ENCODE measurements around the gene KRT85. TPM values are rescaled to one million over a fixed set of nuclear protein-coding genes. Genes with fewer than 3 reads are reported as not detected.
A peak's percentile ranks its signal among the peaks of the same experiment; 100 is the strongest.
"Not testable (repeated sequence)": the region's sequence is repeated elsewhere in the genome, so short reads cannot be mapped to it uniquely, and the experiment has no call there.

The KRT85 gene
- total RNA-seq, 1 donor from 2014 or later: not detected

DNA sequence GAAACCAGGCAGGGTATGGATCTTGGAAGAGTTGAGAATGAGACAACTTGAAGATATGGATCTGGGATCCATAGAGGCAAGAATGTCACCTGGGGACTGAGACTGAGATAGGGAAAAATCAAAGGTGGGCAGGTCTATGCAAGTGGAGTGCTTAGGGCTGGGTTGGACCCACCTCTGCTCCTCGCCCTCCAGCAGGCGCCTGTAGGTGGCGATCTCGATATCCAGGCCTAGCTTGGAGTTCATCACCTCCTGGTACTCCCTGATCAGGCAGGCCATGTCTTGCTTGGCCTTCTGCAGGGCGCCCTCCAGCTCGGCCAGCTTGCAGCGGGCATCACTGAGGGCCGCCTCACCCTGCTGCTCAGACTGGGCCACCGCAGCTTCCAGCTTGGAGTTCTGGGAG lies 51.6 kb downstream of the KRT85 start:
- DNase-seq (ENCODE audit: low read depth); H3K36me3 ChIP-seq (ENCODE audit: control insufficient read depth, insufficient read depth, low read length); H3K4me3 ChIP-seq (ENCODE audit: low read depth, low read length): not testable (repeated sequence)
- TF ChIP-seq, protein P1, sequence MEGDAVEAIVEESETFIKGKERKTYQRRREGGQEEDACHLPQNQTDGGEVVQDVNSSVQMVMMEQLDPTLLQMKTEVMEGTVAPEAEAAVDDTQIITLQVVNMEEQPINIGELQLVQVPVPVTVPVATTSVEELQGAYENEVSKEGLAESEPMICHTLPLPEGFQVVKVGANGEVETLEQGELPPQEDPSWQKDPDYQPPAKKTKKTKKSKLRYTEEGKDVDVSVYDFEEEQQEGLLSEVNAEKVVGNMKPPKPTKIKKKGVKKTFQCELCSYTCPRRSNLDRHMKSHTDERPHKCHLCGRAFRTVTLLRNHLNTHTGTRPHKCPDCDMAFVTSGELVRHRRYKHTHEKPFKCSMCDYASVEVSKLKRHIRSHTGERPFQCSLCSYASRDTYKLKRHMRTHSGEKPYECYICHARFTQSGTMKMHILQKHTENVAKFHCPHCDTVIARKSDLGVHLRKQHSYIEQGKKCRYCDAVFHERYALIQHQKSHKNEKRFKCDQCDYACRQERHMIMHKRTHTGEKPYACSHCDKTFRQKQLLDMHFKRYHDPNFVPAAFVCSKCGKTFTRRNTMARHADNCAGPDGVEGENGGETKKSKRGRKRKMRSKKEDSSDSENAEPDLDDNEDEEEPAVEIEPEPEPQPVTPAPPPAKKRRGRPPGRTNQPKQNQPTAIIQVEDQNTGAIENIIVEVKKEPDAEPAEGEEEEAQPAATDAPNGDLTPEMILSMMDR (IDR thresholded peaks at IDR 0.05; ENCODE audit: insufficient read depth, low read length, poor library complexity, severe bottlenecking): peak; percentile 34
- peaks cover 32% of the 10 kb centered on the region for H3K27me3 ChIP-seq (ENCODE audit: control insufficient read depth, insufficient read depth, low read length)

DNA sequence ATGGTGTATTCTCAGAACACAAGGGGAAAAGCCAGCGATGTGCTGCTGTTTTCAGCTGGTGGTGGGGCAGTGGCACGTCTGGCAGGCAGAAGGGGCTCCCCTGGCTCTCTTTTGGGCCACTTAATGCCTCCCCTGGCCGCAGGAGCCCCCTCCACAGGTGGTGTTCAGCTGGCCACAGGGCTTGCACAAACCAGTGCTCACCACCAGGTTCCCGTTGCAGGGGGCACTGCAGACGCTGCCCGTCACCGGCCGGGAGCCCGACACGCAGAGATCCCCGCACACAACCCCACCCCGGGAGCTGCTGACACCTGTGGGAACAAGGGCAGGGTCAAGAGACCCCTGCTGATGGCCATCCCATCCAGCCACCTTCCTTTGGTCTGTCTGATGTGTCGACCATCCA lies 52.8 kb downstream of the KRT85 start:
- no peak overlapping the region for H3K4me3 ChIP-seq (ENCODE audit: low read depth, low read length)
- peaks cover 31% of the 10 kb centered on the region for H3K27me3 ChIP-seq (ENCODE audit: control insufficient read depth, insufficient read depth, low read length)
- DNase-seq (ENCODE audit: low read depth): no peak
- TF ChIP-seq, protein P1 (IDR thresholded peaks at IDR 0.05; ENCODE audit: insufficient read depth, low read length, poor library complexity, severe bottlenecking): no peak
- H3K36me3 ChIP-seq (ENCODE audit: control insufficient read depth, insufficient read depth, low read length): no peaks in the 10 kb centered on the region

DNA sequence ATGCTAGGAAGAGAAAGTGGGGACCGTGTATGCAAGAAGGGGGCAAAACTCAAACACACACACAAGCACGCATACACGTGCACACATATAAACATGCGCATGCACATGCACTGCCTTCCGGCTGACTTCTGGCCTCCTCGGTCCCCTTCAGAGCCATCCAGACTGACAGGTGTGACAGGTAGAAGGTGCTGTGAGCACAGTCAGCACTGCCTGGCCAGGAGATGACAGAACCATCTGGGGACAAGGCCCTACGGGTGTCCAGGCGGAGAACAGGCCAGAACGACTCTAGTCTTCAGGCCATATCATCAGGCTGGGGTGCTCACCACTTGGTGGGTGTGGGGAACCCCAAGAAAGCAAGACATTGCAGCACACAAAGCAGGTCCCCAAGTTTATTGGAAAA lies 53.4 kb downstream of the KRT85 start:
- no peak for DNase-seq (ENCODE audit: low read depth)
- H3K27me3 ChIP-seq (ENCODE audit: control insufficient read depth, insufficient read depth, low read length): peaks cover 26% of the 10 kb centered on the region
- TF ChIP-seq, protein P1 (IDR thresholded peaks at IDR 0.05; ENCODE audit: insufficient read depth, low read length, poor library complexity, severe bottlenecking): no peak
- no peak overlapping the region for H3K4me3 ChIP-seq (ENCODE audit: low read depth, low read length)
- H3K36me3 ChIP-seq (ENCODE audit: control insufficient read depth, insufficient read depth, low read length): no peaks in the 10 kb centered on the region

DNA sequence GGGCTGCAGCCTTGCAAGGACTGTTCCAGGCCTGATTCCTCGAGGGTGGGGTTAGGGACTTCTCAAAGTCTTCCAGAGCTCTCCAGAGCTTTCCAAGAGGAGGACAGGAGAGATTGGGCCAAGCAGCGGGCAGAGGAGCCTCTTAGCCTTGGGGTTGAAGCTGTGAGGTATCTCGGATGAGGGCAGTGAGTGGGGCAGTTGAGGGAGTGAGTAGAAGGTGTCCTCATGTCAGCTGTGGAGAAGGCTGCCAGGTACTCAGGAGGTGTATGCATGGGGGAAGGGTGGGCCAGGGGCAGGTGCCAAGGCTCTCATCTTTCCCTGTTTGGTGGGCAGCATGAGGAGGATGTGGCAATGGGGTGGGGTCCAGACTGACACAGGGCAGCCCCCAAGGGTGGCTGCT lies 53.8 kb downstream of the KRT85 start:
- TF ChIP-seq, protein P1 (IDR thresholded peaks at IDR 0.05; ENCODE audit: insufficient read depth, low read length, poor library complexity, severe bottlenecking): no peak
- DNase-seq (ENCODE audit: low read depth): no peak
- Histone ChIP-seq H3K4me3 (ENCODE audit: low read depth, low read length) (no peak overlapping the region), H3K36me3 (ENCODE audit: control insufficient read depth, insufficient read depth, low read length) (no peaks in the 10 kb centered on the region), H3K27me3 (ENCODE audit: control insufficient read depth, insufficient read depth, low read length) (peaks cover 26% of the 10 kb centered on the region)

DNA sequence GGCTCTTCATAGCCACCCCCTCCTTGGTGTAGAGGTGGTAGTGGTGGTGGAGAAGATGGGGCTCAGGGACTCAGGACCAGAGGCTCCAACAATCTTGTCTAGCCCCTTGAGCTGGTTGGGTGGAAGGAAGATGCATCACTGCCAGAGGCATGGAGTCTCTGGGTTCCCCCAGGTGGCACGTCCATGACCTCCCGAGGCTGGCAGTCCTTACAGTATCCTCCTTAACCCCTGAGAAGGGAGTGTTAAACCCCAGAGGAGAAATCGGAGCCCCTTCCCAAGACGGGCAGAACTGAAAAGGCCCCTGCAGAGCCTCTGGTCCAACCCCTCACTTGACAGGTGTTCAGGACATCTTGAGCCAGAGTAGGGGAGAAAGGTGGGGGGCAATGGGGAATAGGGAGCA lies 55.2 kb downstream of the KRT85 start:
- TF ChIP-seq, protein P1 (IDR thresholded peaks at IDR 0.05; ENCODE audit: insufficient read depth, low read length, poor library complexity, severe bottlenecking): no peak
- H3K36me3 ChIP-seq (ENCODE audit: control insufficient read depth, insufficient read depth, low read length): no peaks in the 10 kb centered on the region
- no peak for DNase-seq (ENCODE audit: low read depth)
- no peak overlapping the region for H3K4me3 ChIP-seq (ENCODE audit: low read depth, low read length)
- peaks cover 39% of the 10 kb centered on the region for H3K27me3 ChIP-seq (ENCODE audit: control insufficient read depth, insufficient read depth, low read length)

DNA sequence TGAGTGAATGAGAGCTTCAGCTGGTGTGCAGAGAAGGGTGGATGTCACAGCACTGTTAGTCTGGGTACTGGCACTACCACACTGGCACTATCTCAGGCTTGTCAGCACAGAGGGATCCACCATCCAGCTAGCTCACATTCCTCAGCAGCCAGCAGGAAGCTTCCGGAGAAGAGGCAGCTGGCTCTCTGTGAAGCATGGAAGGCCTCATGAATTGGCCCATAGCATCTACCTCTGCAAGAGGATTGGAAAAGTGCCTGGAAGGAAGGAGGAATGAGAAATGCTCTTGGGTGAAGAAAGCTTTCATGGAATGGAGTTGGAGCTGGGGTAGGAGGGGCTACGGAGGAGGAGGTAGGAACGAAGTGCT lies 56.0 kb downstream of the KRT85 start:
- H3K27me3 ChIP-seq (ENCODE audit: control insufficient read depth, insufficient read depth, low read length): peaks cover 42% of the 10 kb centered on the region

More for the DNA sequence above, 56.0 kb downstream of the KRT85 start:
- DNase-seq (ENCODE audit: low read depth): no peak
- TF ChIP-seq, protein P1 (IDR thresholded peaks at IDR 0.05; ENCODE audit: insufficient read depth, low read length, poor library complexity, severe bottlenecking): no peak
- Histone ChIP-seq H3K36me3 (ENCODE audit: control insufficient read depth, insufficient read depth, low read length) (no peaks in the 10 kb centered on the region), H3K4me3 (ENCODE audit: low read depth, low read length) (no peak overlapping the region)
